HL-60 (cell line): Measurements from ENCODE around the gene SNTG2.
"Not testable (repeated sequence)": the region's sequence is repeated elsewhere in the genome, so short reads cannot be mapped to it uniquely, and the experiment has no call there.

Experiments used
- DNase-seq, 2 experiments: peaks; one replicate each; pipeline ENCODE4 v3.0.0-alpha.2; 2010 to 2020; ENCODE audit warnings: low read depth in 1 of 2, low spot score in 1 of 2
- H3K27ac ChIP-seq: fragments of 250-450 bp; sonication (Bioruptor Pico); replicated peaks from 2 replicates; pipeline ENCODE4 v1.5.1; 2020; ENCODE audit warnings: mild to moderate bottlenecking, moderate library complexity
- H3K27me3 ChIP-seq: fragments of 250-450 bp; sonication (Bioruptor Pico); 2 replicates; pipeline ENCODE4 v1.5.1; 2021; ENCODE audit warnings: mild to moderate bottlenecking, moderate library complexity; ENCODE audit not compliant: insufficient read depth, poor library complexity, severe bottlenecking
- H3K4me3 ChIP-seq: replicated peaks from 2 replicates; pipeline ENCODE4 v1.5.1; 2011; ENCODE audit warnings: mild to moderate bottlenecking, control low read depth, low read length; ENCODE audit not compliant: insufficient read depth
- GABPA ChIP-seq: IDR thresholded peaks from 2 replicates; pipeline ENCODE4 v1.6.1; 2012; ENCODE audit warnings: low read depth
- POLR2AphosphoS5 ChIP-seq: IDR thresholded peaks from 2 replicates; pipeline ENCODE4 v1.6.1; 2012; ENCODE audit warnings: low read depth
- SPI1 ChIP-seq: IDR thresholded peaks from 2 replicates; pipeline ENCODE4 v1.6.1; 2012; ENCODE audit warnings: low read depth, mild to moderate bottlenecking, borderline replicate concordance
- TF ChIP-seq, protein P1 (sequence below): IDR thresholded peaks from 2 replicates; pipeline ENCODE4 v1.6.1; 2012; ENCODE audit warnings: low read depth; ENCODE audit not compliant: insufficient replicate concordance
- TF ChIP-seq, protein P2 (sequence below): IDR thresholded peaks from one replicate; pipeline ENCODE4 v1.5.1; 2011; ENCODE audit warnings: low read length, control low read depth, inconsistent platforms; ENCODE audit not compliant: insufficient read depth

The SNTG2 gene

DNA sequence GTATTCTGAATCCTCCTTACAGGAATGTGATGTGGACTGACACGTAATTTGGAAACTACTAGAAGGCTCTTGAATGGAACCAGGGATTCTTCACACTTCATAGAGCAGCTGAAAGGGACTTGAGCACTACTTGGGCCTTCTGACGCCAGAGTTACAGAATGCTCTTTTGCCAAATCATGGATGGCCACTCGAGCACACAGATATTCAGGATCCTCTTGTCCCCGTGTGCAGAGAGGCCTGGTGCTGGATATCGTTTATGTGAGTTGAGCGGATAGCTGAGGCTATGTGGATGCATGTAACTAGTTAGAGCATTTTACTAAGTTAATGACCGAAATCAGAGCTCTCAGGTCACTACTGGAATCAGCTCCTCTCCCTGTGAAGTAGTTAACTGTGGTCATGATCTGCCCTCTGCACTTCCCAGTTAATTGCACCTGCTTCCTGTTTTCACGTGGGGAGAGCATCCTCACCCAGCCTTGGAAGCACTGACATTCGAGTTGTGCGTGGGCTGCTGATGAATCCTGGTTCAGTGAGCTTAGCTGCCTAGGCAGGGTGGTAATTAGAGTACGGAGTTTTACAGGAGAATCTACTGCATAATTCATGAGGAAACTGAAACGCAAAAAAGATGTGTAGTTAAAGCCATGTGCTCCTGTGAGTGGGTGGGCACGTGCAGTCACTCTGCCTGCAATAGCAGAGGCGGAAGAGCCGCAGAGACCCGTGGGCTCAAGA lies 457.5 kb downstream of the SNTG2 start:
- Histone ChIP-seq H3K27me3 (no peaks in the 10 kb centered on the region), H3K4me3 (no peak overlapping the region), H3K27ac (no peak overlapping the region)
- no peak for TF ChIP-seq POLR2AphosphoS5
- no peak for TF ChIP-seq SPI1
- no peak for TF ChIP-seq GABPA
- TF ChIP-seq, protein P1, sequence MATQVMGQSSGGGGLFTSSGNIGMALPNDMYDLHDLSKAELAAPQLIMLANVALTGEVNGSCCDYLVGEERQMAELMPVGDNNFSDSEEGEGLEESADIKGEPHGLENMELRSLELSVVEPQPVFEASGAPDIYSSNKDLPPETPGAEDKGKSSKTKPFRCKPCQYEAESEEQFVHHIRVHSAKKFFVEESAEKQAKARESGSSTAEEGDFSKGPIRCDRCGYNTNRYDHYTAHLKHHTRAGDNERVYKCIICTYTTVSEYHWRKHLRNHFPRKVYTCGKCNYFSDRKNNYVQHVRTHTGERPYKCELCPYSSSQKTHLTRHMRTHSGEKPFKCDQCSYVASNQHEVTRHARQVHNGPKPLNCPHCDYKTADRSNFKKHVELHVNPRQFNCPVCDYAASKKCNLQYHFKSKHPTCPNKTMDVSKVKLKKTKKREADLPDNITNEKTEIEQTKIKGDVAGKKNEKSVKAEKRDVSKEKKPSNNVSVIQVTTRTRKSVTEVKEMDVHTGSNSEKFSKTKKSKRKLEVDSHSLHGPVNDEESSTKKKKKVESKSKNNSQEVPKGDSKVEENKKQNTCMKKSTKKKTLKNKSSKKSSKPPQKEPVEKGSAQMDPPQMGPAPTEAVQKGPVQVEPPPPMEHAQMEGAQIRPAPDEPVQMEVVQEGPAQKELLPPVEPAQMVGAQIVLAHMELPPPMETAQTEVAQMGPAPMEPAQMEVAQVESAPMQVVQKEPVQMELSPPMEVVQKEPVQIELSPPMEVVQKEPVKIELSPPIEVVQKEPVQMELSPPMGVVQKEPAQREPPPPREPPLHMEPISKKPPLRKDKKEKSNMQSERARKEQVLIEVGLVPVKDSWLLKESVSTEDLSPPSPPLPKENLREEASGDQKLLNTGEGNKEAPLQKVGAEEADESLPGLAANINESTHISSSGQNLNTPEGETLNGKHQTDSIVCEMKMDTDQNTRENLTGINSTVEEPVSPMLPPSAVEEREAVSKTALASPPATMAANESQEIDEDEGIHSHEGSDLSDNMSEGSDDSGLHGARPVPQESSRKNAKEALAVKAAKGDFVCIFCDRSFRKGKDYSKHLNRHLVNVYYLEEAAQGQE: no peak
- TF ChIP-seq, protein P2, sequence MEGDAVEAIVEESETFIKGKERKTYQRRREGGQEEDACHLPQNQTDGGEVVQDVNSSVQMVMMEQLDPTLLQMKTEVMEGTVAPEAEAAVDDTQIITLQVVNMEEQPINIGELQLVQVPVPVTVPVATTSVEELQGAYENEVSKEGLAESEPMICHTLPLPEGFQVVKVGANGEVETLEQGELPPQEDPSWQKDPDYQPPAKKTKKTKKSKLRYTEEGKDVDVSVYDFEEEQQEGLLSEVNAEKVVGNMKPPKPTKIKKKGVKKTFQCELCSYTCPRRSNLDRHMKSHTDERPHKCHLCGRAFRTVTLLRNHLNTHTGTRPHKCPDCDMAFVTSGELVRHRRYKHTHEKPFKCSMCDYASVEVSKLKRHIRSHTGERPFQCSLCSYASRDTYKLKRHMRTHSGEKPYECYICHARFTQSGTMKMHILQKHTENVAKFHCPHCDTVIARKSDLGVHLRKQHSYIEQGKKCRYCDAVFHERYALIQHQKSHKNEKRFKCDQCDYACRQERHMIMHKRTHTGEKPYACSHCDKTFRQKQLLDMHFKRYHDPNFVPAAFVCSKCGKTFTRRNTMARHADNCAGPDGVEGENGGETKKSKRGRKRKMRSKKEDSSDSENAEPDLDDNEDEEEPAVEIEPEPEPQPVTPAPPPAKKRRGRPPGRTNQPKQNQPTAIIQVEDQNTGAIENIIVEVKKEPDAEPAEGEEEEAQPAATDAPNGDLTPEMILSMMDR: no peak
- no peak for DNase-seq

DNA sequence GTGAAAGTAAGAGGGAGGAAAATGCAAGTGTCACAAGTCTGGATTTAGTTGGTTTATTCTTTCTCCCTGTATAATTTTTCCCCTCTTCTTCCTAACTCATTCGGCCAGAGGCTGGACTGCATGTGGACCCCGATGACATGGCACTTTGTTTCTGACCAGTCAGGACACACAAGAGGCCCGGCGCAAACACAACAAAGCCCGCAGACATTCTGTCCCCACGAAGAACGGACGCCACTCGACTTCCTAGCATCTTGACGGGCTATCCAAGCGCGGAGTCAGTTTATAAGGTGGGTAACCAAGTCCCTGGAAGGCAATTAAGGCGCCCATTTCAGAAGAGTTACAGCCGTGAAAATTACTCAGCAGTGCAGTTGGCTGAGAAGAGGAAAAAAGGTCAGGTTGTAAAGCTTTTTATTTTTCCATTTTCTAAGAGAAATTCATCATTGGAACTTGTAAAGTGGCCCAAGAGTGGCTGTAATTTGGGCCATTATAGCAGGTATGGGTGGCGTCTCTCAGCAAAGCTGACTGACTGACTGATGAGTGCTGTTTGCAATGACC lies 462.6 kb downstream of the SNTG2 start, which contains the start of gene TPO:
Gene TPO (plus strand): TSS at position 308 of the 555 bp plus-strand sequence. CDS start 946 bp downstream, outside the sequence.
- Histone ChIP-seq H3K27ac (no peak within 1 kb of the TSS), H3K4me3 (no peak within 1 kb of the TSS), H3K27me3 (no peaks in the 10 kb centered on the region)
- TF ChIP-seq, protein P1: no peak
- no peak for TF ChIP-seq SPI1
- TF ChIP-seq, protein P2: no peak
- TF ChIP-seq GABPA: no peak
- TF ChIP-seq POLR2AphosphoS5: no peak
- DNase-seq: no peak

DNA sequence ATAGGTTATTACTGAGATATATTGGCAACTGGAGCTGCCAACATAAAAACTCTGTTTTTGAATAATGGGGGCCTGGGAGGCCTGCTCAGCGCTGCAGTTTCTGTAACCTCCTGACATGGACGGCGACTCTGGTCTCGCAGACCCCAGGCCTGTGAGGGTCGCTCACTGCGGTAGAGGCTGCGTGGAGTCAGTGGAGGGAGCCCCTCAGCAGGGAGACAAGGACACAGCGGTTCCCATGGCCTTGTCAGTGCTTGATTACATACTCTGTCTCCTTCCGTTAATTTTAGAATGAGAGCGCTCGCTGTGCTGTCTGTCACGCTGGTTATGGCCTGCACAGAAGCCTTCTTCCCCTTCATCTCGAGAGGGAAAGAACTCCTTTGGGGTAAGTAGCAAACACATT lies 463.5 kb downstream of the SNTG2 start:
- Histone ChIP-seq H3K27me3 (no peaks in the 10 kb centered on the region), H3K27ac (no peak overlapping the region), H3K4me3 (no peak overlapping the region)
- DNase-seq: no peak
- TF ChIP-seq, protein P2: no peak
- no peak for TF ChIP-seq GABPA
- no peak for TF ChIP-seq POLR2AphosphoS5
- TF ChIP-seq SPI1: no peak
- TF ChIP-seq, protein P1: no peak

DNA sequence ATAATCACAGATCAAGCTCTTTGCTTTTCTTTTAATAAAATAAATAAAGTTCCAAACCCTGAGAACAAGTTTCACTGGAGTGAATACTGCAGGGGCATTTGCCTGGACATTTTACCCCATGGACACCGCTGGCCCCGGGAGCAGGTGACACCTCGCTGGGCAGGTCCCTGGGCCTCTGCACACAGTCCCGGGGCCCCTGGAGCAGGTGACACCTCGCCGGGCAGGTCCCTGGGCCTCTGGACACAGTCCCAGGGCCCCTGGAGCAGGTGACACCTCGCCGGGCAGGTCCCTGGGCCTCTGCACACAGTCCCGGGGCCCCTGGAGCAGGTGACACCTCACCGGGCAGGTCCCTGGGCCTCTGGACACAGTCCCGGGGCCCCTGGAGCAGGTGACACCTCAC lies 464.3 kb downstream of the SNTG2 start:
- H3K4me3 ChIP-seq, DNase-seq, H3K27ac ChIP-seq, H3K27me3 ChIP-seq: not testable (repeated sequence)
